SK-N-SH treated with all-trans-retinoic acid at 6 μM for 48 hours (cell line): Measurements from ENCODE around the gene MYO1B.

Source experiments
- CREB5 ChIP-seq: fragments of 250-450 bp; sonication (Bioruptor Pico); IDR thresholded peaks from 2 replicates; pipeline ENCODE4 v1.5.1; 2020; ENCODE audit warnings: low read depth, mild to moderate bottlenecking, moderate library complexity
- CSRNP3 ChIP-seq: fragments of 250-450 bp; sonication (Bioruptor Pico); IDR thresholded peaks from 2 replicates; pipeline ENCODE4 v1.5.1; 2021; ENCODE audit warnings: mild to moderate bottlenecking, moderate library complexity
- ESRRG ChIP-seq: fragments of 250-450 bp; sonication (Bioruptor Pico); IDR thresholded peaks from 2 replicates; pipeline ENCODE4 v1.6.1; 2021; ENCODE audit warnings: mild to moderate bottlenecking
- GLIS3 ChIP-seq: fragments of 250-450 bp; sonication (Bioruptor Pico); IDR thresholded peaks from 2 replicates; pipeline ENCODE4 v1.5.0; 2020; ENCODE audit warnings: mild to moderate bottlenecking, moderate library complexity
- PATZ1 ChIP-seq: fragments of 250-450 bp; sonication (Bioruptor Pico); IDR thresholded peaks from 2 replicates; pipeline ENCODE4 v1.8.0; 2020; ENCODE audit warnings: mild to moderate bottlenecking, moderate library complexity, borderline replicate concordance
- PPARA ChIP-seq: fragments of 250-450 bp; sonication (Bioruptor Pico); IDR thresholded peaks from 2 replicates; pipeline ENCODE4 v1.5.0; 2020; ENCODE audit warnings: mild to moderate bottlenecking, borderline replicate concordance
- SNAI2 ChIP-seq: fragments of 250-450 bp; sonication (Bioruptor Pico); IDR thresholded peaks from 2 replicates; pipeline ENCODE4 v1.5.0; 2020; ENCODE audit warnings: mild to moderate bottlenecking, moderate library complexity
- TOX ChIP-seq: fragments of 250-450 bp; sonication (Bioruptor Pico); IDR thresholded peaks from 2 replicates; pipeline ENCODE4 v1.8.0; 2021; ENCODE audit warnings: mild to moderate bottlenecking, moderate library complexity, borderline replicate concordance
- ZNF565 ChIP-seq: fragments of 450-650 bp; formaldehyde crosslinking; conservative IDR thresholded peaks from 2 replicates; pipeline ENCODE4 v1.5.0; 2020; ENCODE audit warnings: low read depth, mild to moderate bottlenecking, moderate library complexity
- TF ChIP-seq, protein P1 (sequence below): fragments of 250-450 bp; sonication (Bioruptor Pico); IDR thresholded peaks from 2 replicates; pipeline ENCODE4 v1.5.0; 2020; ENCODE audit warnings: mild to moderate bottlenecking, moderate library complexity

DNA sequence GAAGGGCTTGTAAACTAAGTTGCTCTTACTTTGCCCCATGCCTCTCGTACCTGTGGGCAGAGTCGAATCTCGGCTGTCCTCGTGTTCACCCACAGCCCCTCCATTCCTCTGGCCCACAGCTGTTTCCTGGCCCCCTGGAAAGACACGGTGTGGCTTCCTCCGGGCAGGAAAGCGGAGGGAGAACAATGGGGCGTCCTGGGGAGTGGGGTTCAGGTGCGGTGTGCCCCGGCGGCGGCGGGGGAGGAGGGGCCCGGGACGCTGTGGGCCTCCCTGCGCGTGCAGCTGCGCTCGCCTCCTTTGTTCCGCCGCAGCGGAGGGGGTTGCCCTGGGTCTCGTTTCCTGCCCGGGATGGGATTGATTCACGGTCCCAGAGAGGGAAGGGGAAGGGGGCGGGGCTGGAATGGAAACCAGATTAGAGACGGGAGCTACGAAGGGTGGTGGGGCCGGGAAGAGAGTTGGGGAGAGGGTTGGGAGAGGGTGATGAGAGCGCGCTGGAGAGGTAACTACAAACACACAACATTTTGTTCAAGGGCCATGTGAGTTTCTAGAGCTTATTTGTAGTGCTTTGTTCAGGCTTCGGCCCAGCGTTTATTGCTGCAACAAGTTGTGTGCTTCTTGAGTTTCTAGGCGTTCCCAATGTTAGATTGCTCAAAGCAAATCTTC, 796 bp downstream of the MYO1B start:
- TF ChIP-seq PATZ1 (CRISPR knock-in tag), result no peak
- no peak for TF ChIP-seq SNAI2 (CRISPR knock-in tag)
- TF ChIP-seq, protein P1, sequence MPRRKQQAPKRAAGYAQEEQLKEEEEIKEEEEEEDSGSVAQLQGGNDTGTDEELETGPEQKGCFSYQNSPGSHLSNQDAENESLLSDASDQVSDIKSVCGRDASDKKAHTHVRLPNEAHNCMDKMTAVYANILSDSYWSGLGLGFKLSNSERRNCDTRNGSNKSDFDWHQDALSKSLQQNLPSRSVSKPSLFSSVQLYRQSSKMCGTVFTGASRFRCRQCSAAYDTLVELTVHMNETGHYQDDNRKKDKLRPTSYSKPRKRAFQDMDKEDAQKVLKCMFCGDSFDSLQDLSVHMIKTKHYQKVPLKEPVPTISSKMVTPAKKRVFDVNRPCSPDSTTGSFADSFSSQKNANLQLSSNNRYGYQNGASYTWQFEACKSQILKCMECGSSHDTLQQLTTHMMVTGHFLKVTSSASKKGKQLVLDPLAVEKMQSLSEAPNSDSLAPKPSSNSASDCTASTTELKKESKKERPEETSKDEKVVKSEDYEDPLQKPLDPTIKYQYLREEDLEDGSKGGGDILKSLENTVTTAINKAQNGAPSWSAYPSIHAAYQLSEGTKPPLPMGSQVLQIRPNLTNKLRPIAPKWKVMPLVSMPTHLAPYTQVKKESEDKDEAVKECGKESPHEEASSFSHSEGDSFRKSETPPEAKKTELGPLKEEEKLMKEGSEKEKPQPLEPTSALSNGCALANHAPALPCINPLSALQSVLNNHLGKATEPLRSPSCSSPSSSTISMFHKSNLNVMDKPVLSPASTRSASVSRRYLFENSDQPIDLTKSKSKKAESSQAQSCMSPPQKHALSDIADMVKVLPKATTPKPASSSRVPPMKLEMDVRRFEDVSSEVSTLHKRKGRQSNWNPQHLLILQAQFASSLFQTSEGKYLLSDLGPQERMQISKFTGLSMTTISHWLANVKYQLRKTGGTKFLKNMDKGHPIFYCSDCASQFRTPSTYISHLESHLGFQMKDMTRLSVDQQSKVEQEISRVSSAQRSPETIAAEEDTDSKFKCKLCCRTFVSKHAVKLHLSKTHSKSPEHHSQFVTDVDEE (CRISPR knock-in tag), result no peak
- no peak for TF ChIP-seq ESRRG
- TF ChIP-seq TOX, result no peak
- no peak for TF ChIP-seq CREB5 (CRISPR knock-in tag)
- TF ChIP-seq ZNF565 (CRISPR knock-in tag), result no peak
- no peak for TF ChIP-seq CSRNP3 (CRISPR knock-in tag)
- no peak for TF ChIP-seq PPARA
- TF ChIP-seq GLIS3 (CRISPR knock-in tag), result no peak
